HG02623 (cell line): ENCODE results near the gene ACER3.
"Not testable (repeated sequence)": the region's sequence is repeated elsewhere in the genome, so short reads cannot be mapped to it uniquely, and the experiment has no call there.

Experiments used
- ATAC-seq: cut with Tn5 transposase; IDR thresholded peaks from one replicate; pipeline ENCODE4 v1.9.1; 2021; ENCODE audit warnings: moderate library complexity; ENCODE audit not compliant: unreplicated experiment

The ACER3 gene

GRCh38 chr11:76836613-76837291 is 24.0 kb upstream of the ACER3 start:
- no peak for ATAC-seq

- ATAC-seq, result no peak
Observed at GRCh38 chr11:76837696-76838677, 22.7 kb upstream of the ACER3 start.

- no peak for ATAC-seq
Observed at GRCh38 chr11:76838678-76839068, 22.0 kb upstream of the ACER3 start.

- ATAC-seq, result no peak
Observed at GRCh38 chr11:76839311-76839710, 21.4 kb upstream of the ACER3 start.

GRCh38 chr11:76841923-76842452 is 18.7 kb upstream of the ACER3 start:
- no peak for ATAC-seq

GRCh38 chr11:76843907-76844306 is 16.8 kb upstream of the ACER3 start:
- no peak for ATAC-seq

- ATAC-seq, result no peak
Observed at GRCh38 chr11:76844511-76844910, 16.2 kb upstream of the ACER3 start.

- no peak for ATAC-seq
Observed at GRCh38 chr11:76845069-76845468, 15.6 kb upstream of the ACER3 start.

- no peak for ATAC-seq
Observed at GRCh38 chr11:76846441-76846840, 14.3 kb upstream of the ACER3 start.

GRCh38 chr11:76849376-76849775 is 11.3 kb upstream of the ACER3 start:
- ATAC-seq, result no peak

GRCh38 chr11:76850130-76850529 is 10.6 kb upstream of the ACER3 start:
- ATAC-seq, result no peak

GRCh38 chr11:76850815-76851214 is 9.9 kb upstream of the ACER3 start:
- ATAC-seq, result no peak

- ATAC-seq, result no peak
Observed at GRCh38 chr11:76854709-76855108, 6.0 kb upstream of the ACER3 start.

- not testable (repeated sequence) for ATAC-seq
Observed at GRCh38 chr11:76855670-76856069, 5.0 kb upstream of the ACER3 start.

GRCh38 chr11:76856106-76856505 is 4.6 kb upstream of the ACER3 start:
- ATAC-seq, result no peak

GRCh38 chr11:76856571-76856970 is 4.1 kb upstream of the ACER3 start:
- ATAC-seq, result no peak

GRCh38 chr11:76857781-76858410 is 2.8 kb upstream of the ACER3 start:
- ATAC-seq, result no peak

GRCh38 chr11:76859708-76860227 is 950 bp upstream of the ACER3 start:
- no peak for ATAC-seq

- ATAC-seq, result no peak
Observed at GRCh38 chr11:76861490-76861953, 804 bp downstream of the ACER3 start.

GRCh38 chr11:76862794-76863193 is 2.1 kb downstream of the ACER3 start:
- ATAC-seq, result not testable (repeated sequence)

- ATAC-seq, result no peak
Observed at GRCh38 chr11:76863196-76863777, 2.6 kb downstream of the ACER3 start.
